SHP77 (cell line): ENCODE data around the gene NDUFS4.
"Not testable (repeated sequence)": the region's sequence is repeated elsewhere in the genome, so short reads cannot be mapped to it uniquely, and the experiment has no call there.

Source experiments
- DNase-seq, 2 experiments: peaks; one replicate each; lab custom pipeline; 2025; lab: John Stamatoyannopoulos, UW

Gene NDUFS4

GRCh38 chr5:53665313-53665712, 104.9 kb downstream of the NDUFS4 start:
- peak in 1 of 2 experiments; percentile 8 for DNase-seq

GRCh38 chr5:53667621-53668020, 107.2 kb downstream of the NDUFS4 start:
- no peak for DNase-seq

DNA sequence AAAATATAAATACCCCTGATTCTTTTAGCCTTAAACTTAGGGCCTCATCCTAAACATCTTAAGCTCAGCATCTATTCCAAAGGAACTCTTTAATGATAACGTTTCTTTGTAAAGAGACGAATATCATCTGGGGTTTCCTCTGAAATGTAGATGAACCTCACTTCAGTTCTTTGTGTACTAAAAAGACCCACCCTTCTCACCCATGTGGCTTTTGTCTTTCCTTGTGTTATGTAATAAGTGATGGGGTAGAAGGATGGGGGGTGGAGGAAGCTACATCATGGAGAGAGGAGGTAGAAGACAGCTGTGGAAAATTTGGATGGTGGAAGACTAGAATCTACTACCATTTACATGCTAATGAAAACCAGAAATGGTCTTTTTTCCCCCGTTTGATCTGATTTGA, 111.0 kb downstream of the NDUFS4 start:
- DNase-seq = no peak

- no peak for DNase-seq
These were observed 113.7 kb downstream of the NDUFS4 start for GRCh38 chr5:53674121-53674520.

DNA sequence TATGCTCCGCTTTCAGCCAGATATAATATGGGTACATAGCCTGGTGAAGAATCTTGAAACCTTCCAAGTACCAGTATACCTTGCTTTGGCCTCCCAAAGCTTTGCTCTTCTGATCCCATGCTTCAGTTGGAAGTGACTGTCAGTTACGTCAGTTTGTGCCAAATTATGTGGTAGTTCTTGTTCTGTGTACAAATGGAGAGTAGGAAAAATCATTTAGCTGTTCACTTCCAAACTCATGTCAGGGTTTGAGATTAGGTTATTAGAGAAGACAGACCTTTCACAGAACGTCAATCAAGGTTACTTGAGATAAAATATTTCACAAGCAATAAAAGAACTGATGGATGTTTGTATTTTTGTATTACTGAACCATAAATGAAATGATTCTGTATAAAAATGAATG, 117.2 kb downstream of the NDUFS4 start:
- no peak for DNase-seq

DNA sequence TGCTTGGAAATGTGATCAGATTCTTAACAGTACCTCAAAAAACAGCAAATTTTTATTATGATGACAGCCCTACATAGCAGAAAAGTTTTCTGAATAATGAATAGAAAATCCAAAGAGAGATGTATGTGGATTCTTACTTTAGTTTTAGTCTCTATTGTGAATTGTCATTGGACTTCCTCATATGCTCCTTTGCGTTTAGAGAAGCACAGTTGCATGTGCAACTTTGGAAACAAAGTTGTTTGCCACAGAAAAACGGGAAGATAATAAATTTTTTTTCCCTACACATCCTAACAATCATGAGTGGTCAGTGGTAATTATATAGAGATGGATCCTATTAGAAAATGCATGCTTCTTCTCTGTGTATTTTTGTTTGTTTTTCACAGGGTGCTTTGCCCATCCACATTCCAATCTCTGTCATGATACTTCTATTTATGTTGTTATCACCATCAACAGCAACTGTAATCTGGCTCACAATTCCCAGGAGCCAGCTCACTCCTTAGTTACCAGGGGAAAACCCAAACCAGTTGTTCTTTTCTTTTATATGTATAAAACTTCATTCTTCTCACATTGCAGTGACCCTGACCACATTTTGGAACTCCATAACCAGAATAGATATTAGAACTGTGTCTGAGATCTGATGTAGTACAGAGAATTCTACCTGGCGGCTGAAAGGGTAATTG, 118.7 kb downstream of the NDUFS4 start:
- DNase-seq = no peak

GRCh38 chr5:53681079-53681478, 120.6 kb downstream of the NDUFS4 start:
- DNase-seq = no peak

DNA sequence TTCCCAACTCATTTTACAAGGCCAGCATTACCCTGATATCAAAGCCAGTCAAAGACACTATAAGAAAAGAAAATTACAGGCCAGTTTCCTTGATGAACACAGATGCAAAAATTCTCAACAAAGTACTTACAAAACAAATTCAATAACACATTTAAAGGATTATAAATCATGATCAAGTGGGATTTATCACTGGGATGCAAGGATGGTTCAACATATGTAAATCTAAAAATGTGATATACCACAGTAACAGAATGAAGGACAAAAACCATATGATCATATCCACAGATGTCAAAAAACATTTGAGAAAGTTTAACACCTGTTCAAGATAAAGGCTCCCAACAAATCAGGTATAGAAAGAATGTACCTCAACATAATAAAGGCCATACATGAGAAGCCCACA, 130.6 kb downstream of the NDUFS4 start:
- DNase-seq = no peak

DNA sequence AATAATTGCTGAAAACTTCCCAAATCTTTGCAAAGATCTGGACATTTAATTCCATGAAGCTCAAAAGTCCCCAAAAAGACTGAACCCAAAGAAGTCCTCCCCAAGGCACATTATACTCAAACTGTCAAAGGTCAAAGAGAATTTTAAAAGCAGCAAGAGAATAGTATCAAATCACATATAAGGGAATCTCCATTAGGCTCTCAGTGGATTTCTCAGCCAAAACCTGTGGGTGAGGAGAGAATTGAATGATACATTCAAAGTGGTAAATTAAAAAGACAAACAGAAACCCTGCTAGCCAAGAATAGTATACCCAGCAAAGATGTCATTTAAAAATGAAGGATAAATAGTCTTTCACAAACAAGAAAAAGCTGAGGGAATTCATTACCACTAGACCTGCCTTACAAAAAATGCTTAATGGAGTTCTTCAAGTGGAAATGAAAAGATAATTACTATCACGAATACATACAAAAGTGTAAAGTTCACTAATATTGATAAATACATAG, 134.1 kb downstream of the NDUFS4 start:
- DNase-seq = no peak

DNA sequence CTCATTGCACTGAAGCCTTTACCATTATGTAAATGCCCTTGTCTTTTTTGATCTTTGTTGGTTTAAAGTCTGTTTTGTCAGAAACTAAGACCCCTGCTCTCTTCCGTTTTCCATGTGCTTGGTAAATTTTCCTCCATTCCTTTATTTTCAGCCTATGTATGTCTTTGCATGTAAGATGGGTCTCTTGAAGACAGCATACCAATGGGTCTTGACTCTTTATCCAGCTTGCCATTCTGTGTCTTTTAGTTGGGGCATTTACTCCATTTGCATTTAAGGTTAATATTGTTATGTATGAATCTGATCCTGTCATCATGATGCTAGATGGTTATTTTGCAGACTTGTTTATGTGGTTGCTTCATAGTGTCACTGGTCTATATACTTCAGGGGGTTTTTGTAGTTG, 150.0 kb downstream of the NDUFS4 start:
- not testable (repeated sequence) for DNase-seq

GRCh38 chr5:53712327-53712726, 151.9 kb downstream of the NDUFS4 start:
- no peak for DNase-seq

GRCh38 chr5:53713978-53714666, 153.7 kb downstream of the NDUFS4 start:
- no peak for DNase-seq

DNA sequence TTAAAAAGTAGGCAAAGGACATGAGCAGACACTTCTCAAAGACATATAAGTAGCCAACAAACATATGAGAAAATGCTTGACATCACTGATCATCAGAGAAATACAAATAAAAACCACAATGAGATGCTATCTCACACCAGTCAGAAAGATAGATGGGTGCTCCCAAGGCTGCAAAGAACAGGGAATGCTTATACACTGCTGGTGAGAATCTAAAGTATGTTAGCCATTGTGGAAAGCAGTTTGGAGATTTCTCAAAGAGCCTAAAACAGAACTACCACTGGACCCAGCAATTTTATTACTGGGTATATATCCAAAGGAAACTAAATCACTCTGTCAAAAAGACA, 154.2 kb downstream of the NDUFS4 start:
- DNase-seq = no peak

- DNase-seq = no peak
These were observed 165.7 kb downstream of the NDUFS4 start for GRCh38 chr5:53726121-53726520.

DNA sequence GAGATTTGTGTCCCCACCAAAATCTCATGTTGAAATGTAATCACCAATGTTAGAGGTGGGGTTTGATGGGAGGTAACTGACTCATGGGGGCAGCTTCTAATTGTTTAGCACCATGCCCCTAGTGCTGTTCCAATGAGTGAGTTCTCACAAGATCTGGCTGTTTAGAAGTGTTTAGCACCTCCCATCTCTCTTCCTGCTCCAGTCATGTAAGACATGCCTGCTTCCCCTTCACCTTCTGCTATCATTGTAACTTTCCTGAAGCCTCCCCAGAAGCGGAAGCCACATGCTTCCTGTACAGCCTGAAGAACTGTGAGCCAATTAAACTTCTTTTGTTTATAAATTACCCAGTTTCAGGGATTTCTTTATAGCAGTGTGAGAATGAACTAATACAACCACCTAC, 170.5 kb downstream of the NDUFS4 start:
- DNase-seq = no peak
